CD4-positive, alpha-beta T cell treated with Interleukin-10 for 1 hour (primary cell): ENCODE results near the gene COG4.

Experiments used
- DNase-seq: peaks from one replicate; pipeline ENCODE4 v3.0.0-alpha.2; 2020

COG4 gene

GRCh38 chr16:70478169-70478568, 45.2 kb downstream of the COG4 start:
- DNase-seq: no peak

- DNase-seq: no peak
These were observed 46.9 kb downstream of the COG4 start for GRCh38 chr16:70476272-70477020.

GRCh38 chr16:70475054-70475871, 48.1 kb downstream of the COG4 start:
- DNase-seq: no peak

GRCh38 chr16:70474320-70475053, 48.9 kb downstream of the COG4 start:
- DNase-seq: no peak

GRCh38 chr16:70473446-70474319, 49.7 kb downstream of the COG4 start:
- DNase-seq: no peak

- no peak for DNase-seq
These were observed 50.4 kb downstream of the COG4 start for GRCh38 chr16:70472786-70473433.

GRCh38 chr16:70470927-70471341, 52.4 kb downstream of the COG4 start:
- DNase-seq: no peak

GRCh38 chr16:70470141-70470926, 53.0 kb downstream of the COG4 start:
- no peak for DNase-seq

GRCh38 chr16:70468776-70469525, 54.4 kb downstream of the COG4 start:
- DNase-seq: no peak

- DNase-seq: no peak
These were observed 55.7 kb downstream of the COG4 start for GRCh38 chr16:70467608-70468007.

GRCh38 chr16:70467113-70467512, 56.2 kb downstream of the COG4 start:
- DNase-seq: no peak

GRCh38 chr16:70466805-70467076, 56.6 kb downstream of the COG4 start:
- DNase-seq: no peak

- DNase-seq: no peak
These were observed 57.2 kb downstream of the COG4 start for GRCh38 chr16:70465999-70466804.

- DNase-seq: no peak
These were observed 60.1 kb downstream of the COG4 start for GRCh38 chr16:70463235-70463634.

GRCh38 chr16:70460737-70461261, 62.6 kb downstream of the COG4 start:
- DNase-seq: no peak

GRCh38 chr16:70457446-70458166, 65.7 kb downstream of the COG4 start:
- DNase-seq: no peak

GRCh38 chr16:70455910-70456309, 67.4 kb downstream of the COG4 start:
- DNase-seq: no peak

- peak; percentile 67 for DNase-seq
These were observed 68.9 kb downstream of the COG4 start, which contains the start of gene FCSK for GRCh38 chr16:70454222-70455034. Gene FCSK, plus strand, starts transcription at chr16:70454595. Its CDS starts 8,596 bp downstream, at chr16:70463191.
